Measurements from ENCODE around the gene JAKMIP3.

DNA sequence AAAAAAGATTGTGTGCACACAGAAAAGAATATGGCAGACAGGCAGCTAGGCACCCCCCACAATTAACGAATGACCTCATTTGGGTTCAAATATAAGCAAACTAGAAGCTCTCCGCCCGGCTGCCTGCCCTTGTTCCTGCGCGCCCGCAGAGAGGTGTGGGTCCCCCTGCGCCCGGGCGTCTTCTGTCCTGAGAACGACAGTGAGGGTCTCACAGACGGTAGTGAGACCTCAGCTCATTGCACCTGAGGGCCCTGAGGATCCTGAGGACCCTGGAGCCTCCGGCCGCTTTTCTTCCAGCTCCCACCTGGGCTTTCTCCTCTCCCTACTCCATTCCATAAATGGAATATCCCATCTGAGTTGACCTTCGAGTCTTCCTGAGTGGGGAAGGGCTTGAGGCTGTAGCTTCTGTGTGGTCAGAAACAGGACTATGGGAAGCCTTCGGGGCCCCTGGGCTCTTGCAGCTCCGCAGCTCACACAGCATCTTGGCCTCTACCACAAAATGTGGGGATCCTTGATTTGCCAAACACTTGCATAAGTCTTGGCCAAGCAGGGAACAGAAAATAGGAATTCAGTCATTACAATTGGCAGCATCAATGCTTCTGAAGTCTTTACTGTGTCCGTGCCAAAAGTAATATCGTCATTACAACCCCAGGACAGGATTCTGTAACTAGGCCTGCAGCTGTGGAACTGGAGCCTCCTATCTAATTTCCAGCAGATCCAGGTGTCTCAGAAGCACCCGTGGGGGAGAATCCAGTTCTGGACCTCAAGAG is 43.8 kb downstream of the JAKMIP3 start:
- TF ChIP-seq, protein P1, sequence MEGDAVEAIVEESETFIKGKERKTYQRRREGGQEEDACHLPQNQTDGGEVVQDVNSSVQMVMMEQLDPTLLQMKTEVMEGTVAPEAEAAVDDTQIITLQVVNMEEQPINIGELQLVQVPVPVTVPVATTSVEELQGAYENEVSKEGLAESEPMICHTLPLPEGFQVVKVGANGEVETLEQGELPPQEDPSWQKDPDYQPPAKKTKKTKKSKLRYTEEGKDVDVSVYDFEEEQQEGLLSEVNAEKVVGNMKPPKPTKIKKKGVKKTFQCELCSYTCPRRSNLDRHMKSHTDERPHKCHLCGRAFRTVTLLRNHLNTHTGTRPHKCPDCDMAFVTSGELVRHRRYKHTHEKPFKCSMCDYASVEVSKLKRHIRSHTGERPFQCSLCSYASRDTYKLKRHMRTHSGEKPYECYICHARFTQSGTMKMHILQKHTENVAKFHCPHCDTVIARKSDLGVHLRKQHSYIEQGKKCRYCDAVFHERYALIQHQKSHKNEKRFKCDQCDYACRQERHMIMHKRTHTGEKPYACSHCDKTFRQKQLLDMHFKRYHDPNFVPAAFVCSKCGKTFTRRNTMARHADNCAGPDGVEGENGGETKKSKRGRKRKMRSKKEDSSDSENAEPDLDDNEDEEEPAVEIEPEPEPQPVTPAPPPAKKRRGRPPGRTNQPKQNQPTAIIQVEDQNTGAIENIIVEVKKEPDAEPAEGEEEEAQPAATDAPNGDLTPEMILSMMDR (IDR thresholded peaks at IDR 0.05), result no peak
- no peak for TF ChIP-seq POLR2AphosphoS5 (IDR thresholded peaks at IDR 0.05)
- TF ChIP-seq EP300 (IDR thresholded peaks at IDR 0.05), result no peak
